Glomerular visceral epithelial cell (primary cell): Measurements from ENCODE around the gene TNFAIP8L3.

Experiments
- DNase-seq: peaks from one replicate; pipeline ENCODE4 v3.0.0-alpha.2; 2016; ENCODE audit errors: extremely low spot score

The TNFAIP8L3 gene

DNA sequence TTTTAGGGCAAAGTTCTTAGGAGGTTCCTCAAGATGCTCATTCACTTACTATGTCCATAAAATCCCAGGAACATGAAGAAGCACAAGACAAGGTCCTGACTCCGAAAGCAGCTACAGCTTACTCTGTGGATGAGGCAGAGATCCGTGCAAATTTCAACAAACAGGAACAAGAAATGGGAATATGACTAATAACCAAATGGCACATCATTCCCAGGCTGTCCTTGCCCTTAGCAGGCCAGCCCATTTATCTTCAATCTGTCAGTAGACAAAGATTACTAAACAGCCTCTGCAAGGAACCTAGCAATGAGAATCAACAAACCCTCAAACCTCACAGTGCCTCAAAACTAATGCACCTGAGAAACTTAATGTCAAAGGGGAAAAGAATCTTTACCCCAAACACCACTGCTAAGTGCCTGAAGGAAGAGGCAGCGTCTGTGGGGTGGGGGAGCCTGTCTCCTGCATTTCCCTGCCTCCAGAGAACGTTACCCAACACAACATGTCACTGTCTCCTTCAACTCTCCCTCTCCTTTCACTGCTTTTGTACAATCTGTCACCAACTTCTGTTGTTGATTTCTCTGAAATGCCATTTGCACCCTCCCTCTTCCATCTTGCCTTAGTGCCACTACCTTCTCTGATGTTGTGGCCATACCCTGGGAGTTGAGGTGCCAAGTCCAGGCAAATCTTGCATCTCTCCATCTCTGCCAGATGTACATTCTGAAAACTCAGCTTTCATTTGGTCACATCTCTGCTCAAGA lies 4.8 kb downstream of the TNFAIP8L3 start:
- no peak for DNase-seq

DNA sequence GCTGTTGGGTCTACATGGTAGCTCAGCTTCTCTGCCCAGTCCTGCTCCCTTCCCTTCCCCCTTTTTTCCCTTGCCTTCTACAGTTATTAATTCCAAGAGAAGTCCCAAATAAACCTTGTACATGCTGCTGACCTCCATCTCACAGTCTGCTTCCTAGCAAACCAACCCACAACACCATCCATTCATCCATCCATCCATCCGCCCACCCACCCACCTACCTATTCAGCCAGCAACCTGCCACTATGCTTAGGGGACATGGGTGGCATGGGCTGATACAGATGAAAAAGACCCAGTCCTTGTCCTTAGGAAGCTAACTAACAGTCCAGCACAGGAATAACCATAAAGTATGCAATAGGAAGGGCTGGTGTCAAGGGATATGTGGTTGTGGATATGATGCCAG lies 5.7 kb downstream of the TNFAIP8L3 start:
- DNase-seq: no peak

DNA sequence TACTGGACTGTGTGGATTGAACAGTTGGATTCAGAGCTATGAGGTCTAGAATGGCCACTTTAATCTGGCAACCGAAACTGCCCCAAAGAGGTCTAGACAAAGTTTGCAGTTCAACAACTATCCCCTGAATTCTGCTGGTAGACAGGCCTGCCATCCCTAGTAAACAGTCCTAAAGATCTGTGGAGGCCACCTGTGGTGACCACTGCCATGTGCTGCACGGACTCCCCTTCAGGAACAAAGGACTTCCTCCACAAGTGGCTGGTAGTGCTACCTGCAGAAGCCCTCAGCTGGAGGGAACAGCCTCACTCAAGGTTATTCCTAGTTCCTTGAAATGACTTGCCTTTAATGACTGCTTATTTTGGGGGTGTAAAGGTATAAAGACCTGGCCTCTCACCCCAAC lies 6.1 kb downstream of the TNFAIP8L3 start:
- DNase-seq: no peak

DNA sequence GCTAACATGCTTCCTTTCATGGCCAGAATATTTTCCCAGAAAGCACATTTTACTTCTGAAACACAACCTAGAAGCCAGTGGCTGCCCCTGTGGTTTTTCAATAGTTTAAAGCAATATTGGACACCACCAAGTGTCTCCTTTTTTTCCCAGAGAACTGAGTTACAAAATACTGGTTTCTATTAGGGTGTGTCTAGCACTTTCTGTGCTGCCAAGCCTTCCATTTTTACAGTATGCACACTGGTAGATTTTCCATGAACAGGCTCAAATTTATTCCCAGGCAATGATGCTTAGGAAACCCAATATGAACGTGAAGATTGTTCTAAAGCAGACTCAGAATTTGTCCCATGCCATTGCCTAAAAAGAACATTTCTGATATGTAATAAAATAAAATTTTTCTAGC lies 7.2 kb downstream of the TNFAIP8L3 start:
- no peak for DNase-seq

DNA sequence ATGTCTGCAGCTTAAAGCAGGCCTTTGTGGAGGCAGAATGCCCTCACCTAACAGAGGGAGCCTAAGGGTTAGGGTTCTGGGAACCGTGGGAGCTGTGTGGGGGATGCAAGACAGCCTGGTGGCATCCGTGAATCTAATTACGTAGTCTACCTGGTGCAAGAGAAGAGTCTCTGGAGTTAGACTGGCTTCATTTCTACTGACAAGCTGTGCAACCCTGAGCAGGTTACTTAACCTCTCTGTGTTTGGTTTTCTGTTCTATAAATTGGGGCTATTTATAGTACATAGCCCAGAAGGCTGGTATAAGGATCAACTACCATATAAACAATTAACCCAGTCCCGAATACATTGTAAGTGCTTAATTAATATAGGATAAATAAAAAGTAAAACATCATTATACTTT lies 8.3 kb downstream of the TNFAIP8L3 start:
- DNase-seq: no peak

DNA sequence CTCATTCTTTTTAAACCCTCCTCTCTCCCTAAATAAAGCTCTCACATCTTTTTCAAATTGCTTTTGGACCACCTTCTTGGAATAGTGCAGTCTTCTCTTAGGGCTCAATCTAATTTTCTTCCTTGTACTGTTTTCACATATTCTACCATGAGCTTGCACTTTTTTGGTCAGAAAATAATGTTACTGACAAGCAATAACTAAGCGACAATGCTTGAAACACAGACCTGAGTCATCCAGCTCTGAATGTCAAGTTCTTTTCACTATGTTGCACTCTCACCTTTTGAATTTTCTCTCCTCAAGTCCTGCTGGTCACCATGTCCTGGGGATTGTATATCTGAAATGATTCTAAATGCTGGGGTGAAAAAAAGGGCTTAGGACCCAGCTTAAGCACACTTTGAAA lies 8.9 kb downstream of the TNFAIP8L3 start:
- no peak for DNase-seq

DNA sequence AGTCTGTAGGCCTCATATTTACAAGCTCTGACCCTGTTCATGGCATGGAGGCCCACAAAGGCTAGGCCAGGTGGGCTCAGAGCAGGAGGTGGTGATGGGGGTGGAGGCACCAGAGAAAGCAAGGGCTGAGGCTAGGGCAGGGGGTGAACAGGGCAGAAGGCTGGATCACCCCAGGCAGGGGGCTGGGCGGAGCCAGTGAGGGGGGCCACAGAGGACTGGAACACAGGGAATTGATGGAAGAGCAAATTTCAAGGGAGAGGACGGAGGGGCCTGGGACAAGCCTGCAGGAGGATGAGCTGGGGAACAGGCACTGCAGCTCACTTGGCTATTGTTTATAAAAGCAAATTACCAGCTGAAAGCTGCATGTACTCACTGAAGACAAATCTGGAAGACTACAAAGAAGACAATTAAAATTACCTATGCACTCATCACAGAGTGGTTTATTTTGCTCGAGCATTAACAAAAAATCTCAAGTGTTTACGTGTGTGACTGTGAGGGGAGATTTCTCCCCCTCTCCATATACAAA lies 11.0 kb downstream of the TNFAIP8L3 start:
- DNase-seq: no peak

DNA sequence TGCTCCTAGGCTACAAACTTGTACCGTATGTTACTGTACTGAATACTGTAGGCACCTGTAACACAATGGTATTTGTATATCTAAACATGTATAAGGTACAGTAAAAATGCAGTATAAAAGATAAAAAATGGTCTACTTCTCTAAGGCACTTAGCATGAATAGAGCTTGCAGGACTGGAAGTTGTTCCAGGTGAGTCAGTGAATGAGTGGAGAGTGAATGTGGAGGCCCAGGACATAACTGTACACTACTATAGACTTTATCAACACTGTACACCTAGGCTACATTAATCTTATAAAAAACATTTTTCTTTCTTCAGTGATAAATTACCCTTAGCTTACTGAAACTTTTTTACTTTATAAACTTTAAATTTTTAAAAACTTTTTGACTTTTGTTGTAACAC lies 12.5 kb downstream of the TNFAIP8L3 start:
- no peak for DNase-seq

DNA sequence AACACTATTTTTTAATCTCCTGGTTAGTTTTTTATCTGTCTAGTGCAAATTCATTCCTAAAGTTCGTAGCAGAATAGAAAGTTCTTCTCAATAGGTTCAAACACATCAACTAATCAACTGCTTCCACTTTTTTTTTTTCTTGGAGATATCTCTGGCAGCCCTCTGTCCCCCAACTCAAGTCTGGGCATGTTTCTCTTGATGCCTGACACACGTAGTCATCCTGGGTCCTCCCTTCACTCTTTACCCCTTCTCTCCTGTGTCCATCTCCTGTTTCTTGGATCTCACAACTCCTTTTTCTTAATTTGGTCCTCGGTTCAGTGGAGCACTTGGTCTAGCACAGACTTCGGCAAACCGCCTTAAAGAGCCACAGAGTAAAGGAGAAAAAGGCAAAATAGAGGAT lies 14.4 kb downstream of the TNFAIP8L3 start:
- no peak for DNase-seq

DNA sequence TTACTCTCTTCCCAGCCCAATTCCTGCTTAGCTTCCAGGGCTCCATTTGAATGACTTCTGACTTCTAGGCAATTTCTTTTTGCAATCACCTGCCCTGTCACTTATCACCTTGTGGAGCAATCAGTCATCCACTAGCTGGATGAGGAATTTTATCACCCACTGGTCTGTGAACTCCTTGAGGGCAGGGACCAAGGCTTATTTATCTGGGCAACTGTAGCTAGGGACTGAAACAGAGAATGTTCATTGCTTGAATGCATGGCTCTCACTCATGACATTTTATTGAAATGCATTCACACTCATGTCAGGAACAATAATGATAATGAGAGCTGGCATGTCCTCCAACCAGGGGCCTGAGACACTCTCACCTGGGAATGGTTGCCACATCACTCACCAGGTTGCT lies 15.5 kb downstream of the TNFAIP8L3 start:
- DNase-seq: no peak

DNA sequence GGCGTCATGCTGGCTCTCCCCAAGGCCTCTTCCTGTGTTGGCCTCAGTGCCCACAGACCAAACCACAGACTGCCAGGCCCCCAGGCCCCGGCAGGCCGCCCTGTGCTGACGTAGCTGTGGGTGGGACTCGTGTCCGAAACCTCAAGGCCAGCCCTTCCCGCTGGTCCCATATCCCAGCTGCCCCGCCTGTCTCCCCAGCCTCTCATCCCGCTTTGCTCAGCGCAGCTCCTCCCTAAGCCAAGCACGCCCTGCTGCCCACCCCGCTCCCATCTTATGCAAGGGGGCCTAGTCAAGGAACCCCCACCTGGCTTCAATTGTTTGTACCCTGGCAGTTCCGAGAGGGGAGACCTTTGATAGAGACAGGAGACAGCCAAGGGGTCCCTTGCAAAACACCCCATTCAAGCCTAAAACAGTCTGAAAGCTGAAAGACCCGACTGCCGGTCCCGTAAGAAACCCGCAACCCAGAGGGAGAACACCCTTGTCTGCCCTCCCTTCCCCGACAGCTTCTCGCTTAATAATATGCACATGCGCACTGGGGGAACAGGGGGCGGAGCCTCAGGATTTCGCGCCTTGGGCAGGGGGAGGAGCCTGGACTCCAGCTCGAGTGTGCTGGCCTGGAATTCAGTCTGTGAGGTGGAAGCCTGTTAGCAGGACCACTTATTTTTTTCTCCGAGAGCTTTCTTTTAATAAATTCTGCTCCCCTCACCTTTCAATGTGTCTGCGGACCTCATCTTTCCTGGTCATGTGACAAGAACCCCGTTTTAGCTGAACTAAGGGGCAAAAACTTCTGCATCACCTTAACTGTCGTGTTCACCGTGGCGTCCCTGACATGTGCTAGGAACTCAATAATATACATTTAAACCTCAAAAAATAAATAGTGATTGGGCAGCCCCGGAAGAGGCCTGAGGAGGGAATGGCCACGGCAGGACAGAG lies 17.2 kb downstream of the TNFAIP8L3 start:
- DNase-seq: peak; percentile 69

DNA sequence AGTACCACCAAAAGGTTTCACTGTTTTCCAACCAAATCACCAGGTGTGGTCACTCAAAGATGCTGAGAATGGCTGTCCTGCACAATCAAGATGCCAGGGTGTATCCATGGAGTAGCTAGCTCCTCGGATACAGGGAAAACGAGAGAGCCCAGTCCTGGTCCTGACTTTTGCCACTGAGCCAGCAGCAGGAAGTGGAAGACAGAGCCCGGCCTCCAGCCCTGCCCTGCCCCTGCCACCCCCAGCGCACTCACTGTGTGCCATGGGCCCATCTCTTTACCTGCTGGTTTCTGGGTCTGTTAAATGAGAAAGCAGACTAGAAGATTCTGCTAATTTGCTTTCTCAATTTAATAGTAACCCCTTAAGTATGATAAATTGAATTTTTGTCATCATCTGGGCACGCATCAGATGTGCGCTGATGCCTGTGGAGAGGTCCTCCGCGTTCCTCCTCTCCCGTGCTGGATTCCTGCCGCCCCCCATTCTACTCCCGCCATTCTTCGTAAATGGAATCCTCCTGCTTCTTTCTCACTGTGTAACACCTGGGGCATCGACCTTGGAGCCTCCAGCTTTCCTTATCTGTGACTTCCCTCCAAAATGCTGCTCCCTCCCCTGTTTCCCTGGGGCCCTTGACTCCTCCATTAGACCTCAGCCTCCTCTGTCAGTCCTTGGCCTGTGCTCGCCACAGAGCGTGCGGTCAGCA lies 18.0 kb downstream of the TNFAIP8L3 start:
- no peak for DNase-seq

DNA sequence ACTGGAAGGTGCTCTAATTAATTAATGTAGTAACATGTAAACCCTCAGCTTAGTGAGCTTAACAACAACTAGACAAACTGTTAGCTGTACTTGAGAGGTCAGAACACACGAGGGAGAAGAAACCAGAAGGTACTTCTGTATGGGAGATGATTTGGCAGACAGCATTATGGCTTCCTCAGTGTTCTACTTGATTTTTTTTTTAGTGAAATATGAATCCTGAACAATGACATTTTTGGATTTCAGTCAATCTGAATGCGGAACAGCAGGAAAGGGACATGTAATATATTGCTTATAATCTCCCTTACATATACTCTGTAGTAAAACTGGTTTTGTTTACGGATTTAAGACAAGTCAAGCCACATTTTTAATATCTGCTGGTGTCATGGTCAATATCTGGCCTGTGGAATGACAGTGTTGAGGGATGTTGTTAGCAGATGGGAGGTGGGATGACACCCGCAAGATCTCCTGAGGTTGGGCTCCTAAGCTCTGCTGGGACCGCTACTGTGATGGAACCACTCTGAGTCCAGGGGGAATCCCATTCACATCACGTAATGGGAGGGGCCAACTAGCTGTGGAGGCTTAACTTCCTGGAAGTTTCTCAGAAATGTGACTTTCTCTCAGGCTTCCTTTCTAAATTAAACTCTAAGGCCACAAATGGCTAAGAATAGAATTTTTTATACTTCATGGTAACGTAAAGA lies 18.7 kb downstream of the TNFAIP8L3 start:
- DNase-seq: no peak

DNA sequence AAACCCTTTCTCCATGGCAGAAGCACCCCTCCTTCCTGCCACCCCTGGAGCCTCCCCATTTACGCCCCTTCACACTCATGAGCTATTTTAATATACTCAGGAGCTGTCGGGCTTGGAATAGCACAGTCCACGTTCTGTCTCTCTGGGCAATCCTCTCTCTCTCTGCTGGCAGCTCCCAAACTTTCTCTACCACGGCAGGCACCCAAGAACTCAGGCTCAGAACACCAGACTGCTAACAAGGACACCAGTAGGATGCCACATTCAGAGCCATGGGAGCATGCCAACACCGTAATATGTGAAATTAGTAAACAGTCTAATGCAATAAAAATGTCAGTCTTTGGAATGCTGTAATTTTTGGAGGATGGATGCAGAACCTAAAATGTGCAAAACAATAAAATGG lies 19.3 kb downstream of the TNFAIP8L3 start:
- DNase-seq: no peak

DNA sequence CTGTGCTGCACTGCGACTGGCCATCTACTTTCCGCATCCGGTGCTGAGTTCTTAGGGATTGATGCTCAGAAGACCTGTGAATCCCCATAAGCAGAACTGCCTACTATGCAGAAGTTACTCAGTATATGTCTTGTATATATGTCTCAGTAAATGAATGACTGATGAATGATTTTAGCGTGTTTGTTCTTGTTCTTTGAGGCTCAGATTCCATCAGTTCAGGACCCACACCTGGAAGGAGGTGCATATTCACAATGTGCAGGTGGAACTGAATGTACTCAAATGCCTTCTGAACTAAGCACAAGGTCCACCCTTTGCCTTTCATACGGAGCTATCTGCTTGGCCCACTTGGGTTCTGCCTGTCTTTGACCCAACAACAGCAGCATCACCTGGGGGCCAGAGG lies 19.8 kb downstream of the TNFAIP8L3 start:
- DNase-seq: no peak

DNA sequence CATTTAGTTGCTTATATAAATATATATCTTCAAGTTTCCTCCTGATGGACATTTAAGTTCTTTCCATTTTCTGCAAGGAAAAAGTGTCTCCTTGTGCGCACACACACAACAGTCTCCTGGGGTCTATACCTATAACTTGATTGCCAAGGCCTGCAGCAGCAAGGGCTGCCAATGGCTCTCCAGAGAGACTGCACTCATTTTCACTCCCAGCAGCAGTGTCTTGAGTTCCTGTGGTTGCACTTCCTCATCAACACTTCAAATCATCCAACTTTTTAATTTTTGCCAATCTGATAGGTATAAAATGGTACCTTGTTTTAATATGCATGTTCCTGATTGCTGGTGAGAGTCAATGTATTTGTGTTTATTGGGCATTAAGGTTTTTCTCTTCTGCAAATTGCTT lies 23.1 kb downstream of the TNFAIP8L3 start:
- DNase-seq: no peak

DNA sequence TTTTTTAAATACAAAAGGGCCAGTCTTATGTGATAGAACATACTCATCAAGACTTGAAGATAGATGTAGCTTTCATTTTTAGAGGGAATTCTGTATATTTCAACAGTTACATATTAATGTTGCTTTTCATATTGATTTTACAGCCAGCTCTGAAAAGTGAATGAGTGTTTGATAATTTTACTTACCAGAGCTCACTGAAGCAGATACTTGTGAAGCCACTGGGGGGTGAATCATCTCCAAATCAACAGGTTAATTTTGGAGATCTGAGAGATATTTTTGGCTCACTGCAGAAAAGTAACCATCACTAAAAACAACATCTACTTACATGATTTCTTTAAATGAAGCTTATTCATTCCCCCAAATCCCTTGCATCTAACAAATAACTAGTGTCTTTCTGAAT lies 24.7 kb downstream of the TNFAIP8L3 start:
- DNase-seq: no peak

DNA sequence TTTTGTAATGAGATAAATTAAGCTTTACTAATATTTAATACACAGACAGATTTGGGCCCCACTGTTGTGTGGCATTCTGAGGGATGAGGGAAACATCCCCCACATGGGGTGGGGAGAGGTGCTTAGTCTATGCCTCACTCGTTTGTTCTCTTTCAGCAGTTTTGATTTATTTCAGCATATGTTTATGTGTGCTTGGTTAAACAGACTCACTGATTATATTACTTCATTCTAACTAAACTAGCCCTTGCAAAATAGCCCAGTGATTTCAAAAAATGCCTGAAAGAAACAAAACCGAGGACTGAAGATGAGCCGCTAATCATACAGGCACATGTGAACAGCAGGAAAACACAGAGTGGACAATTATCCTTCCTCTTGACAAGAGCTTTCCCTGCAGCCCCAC lies 27.2 kb downstream of the TNFAIP8L3 start:
- DNase-seq: no peak

DNA sequence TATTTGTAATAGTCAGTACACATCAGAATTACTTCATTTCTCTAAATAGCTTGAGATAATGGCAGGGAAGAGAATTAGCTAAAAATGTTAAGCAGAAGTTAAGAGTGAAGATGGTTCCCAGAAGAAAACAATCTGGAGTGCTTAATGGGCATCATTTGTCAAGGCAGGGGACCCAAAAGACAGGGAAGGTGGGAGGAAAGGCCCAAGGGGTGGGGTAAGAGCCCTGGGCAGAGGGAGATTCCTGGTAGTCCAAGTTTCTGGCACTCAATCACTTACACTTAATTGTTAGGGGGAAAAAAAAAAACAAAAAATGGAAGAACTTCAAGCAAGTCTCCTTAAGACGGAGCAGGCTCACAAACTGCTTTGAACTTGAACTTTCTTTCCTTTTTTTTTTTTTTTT lies 28.9 kb downstream of the TNFAIP8L3 start:
- DNase-seq: no peak

DNA sequence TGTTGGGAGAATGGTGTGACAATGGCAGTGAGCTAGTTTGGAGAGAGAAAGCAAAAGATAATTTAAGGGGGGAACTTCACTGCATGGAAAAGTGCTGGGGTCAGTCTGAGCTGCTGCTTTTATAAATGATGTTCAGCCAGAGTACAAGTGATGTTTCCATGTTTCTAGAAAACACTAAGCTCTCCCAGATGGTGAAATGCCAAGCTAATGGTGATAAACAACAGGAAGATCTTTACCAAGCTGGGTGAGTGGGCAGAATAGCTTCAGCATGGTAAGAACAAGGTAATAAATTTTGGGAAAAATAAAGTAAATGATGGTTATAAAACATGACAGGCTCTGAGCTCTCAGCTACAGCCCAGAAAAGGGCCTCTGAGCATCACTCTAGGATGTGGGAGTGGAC lies 29.4 kb downstream of the TNFAIP8L3 start:
- no peak for DNase-seq

DNA sequence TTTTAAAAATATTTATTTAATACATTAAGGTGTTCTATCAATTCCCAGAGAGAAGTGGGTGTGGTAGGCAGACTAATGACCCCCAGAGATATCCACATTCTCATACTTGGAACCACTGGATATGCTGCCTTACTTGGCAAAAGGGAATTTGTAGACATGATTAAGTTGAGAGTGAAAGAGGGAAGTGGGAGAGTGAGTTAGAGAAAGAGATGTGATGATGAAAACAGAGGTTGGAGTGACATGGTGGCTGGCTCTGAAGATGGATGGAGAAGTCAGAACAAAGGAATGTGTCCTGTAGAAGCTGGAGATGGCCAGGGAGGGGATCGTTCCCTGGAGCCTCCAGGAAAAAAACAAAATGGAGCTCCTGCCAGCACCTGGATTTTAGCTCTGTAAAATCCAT lies 32.0 kb downstream of the TNFAIP8L3 start:
- no peak for DNase-seq
